Measurements from ENCODE around the gene LRRC4C.

- TF ChIP-seq CTCF (IDR thresholded peaks at IDR 0.05) (no peak), POLR2A (IDR thresholded peaks at IDR 0.05) (no peak)
These were observed 538.2 kb downstream of the LRRC4C start for GRCh38 chr11:40921246-40921645.

All from heart left ventricle (tissue), 13 donors.